CD4-positive, alpha-beta T cell treated with Interleukin-21 for 1 hour (primary cell): ENCODE measurements around the gene SOD3.

Experiments
- DNase-seq: peaks from one replicate; pipeline ENCODE4 v3.0.0-alpha.2; 2020

SOD3 gene

GRCh38 chr4:24777536-24778463 is 17.6 kb upstream of the SOD3 start:
- DNase-seq = no peak

- no peak for DNase-seq
Observed at GRCh38 chr4:24778464-24779225, 16.7 kb upstream of the SOD3 start.

- no peak for DNase-seq
Observed at GRCh38 chr4:24780936-24781495, 14.4 kb upstream of the SOD3 start.

GRCh38 chr4:24781999-24782745 is 13.2 kb upstream of the SOD3 start:
- DNase-seq = no peak

GRCh38 chr4:24783506-24783905 is 11.9 kb upstream of the SOD3 start:
- DNase-seq = no peak

- no peak for DNase-seq
Observed at GRCh38 chr4:24791043-24791442, 4.3 kb upstream of the SOD3 start.

- no peak for DNase-seq
Observed at GRCh38 chr4:24792552-24792951, 2.8 kb upstream of the SOD3 start.

GRCh38 chr4:24793219-24794005 is 2.0 kb upstream of the SOD3 start:
- DNase-seq = no peak

- no peak for DNase-seq
Observed at GRCh38 chr4:24794051-24794450, 1.3 kb upstream of the SOD3 start.

- DNase-seq = no peak
Observed at GRCh38 chr4:24794480-24794879, 893 bp upstream of the SOD3 start.

- DNase-seq = no peak
Observed at GRCh38 chr4:24795666-24796381, 451 bp downstream of the SOD3 start.

GRCh38 chr4:24796620-24797019 is 1.2 kb downstream of the SOD3 start:
- no peak for DNase-seq

GRCh38 chr4:24798036-24798610 is 2.8 kb downstream of the SOD3 start:
- DNase-seq = no peak

GRCh38 chr4:24799196-24799543 is 3.8 kb downstream of the SOD3 start:
- no peak for DNase-seq

- no peak for DNase-seq
Observed at GRCh38 chr4:24799544-24800324, 4.4 kb downstream of the SOD3 start.

- DNase-seq = no peak
Observed at GRCh38 chr4:24800325-24800895, 5.0 kb downstream of the SOD3 start.

GRCh38 chr4:24801136-24801855 is 5.9 kb downstream of the SOD3 start:
- no peak for DNase-seq

GRCh38 chr4:24802648-24803047 is 7.3 kb downstream of the SOD3 start:
- no peak for DNase-seq

GRCh38 chr4:24805067-24805466 is 9.7 kb downstream of the SOD3 start:
- DNase-seq = no peak
